B cell (primary cell): ENCODE results near the gene TMEM132E. TPM values are rescaled to one million over a fixed set of nuclear protein-coding genes. Genes with fewer than 3 reads are reported as not detected.

Experiments
- ATAC-seq: fragments of 200-7000 bp; cut with Tn5 transposase; one replicate; pipeline ENCODE4 v1.10.0; 2021; ENCODE audit warnings: low read depth, mild to moderate bottlenecking, moderate number of reproducible peaks, moderate library complexity
- CTCF ChIA-PET: fragments of 350-600 bp; sonication (Branson Sonifier 250); formaldehyde crosslinking; loops from one replicate; lab custom pipeline; 2021; ENCODE audit warnings: antibody characterized with exemption, inconsistent platforms; lab: Charles Lee
- POLR2A ChIA-PET: fragments of 350-600 bp; sonication (Branson Sonifier 250); formaldehyde crosslinking; loops from one replicate; lab custom pipeline; 2021; ENCODE audit warnings: antibody characterized with exemption; lab: Charles Lee
- DNase-seq: peaks from one replicate; pipeline ENCODE4 v3.0.0; 2013
- H2AFZ ChIP-seq: 2 replicates; pipeline ENCODE4 v1.6.1; 2012; ENCODE audit warnings: mild to moderate bottlenecking, low read depth, low read length; ENCODE audit not compliant: insufficient read depth, poor library complexity, severe bottlenecking
- H3K27ac ChIP-seq, 2 donors: 1 replicate in 1 of 2; 2 replicates in 1 of 2; pipeline ENCODE4 v1.5.1; 2012 to 2013; ENCODE audit warnings: low read length in 2 of 2, mild to moderate bottlenecking in 2 of 2, moderate library complexity in 1 of 2
- H3K27me3 ChIP-seq, 4 experiments: fragments of 200-600 bp in 1 of 4; sonication (generic) in 1 of 4; replicated peaks in 1 of 4; 1 replicate in 2 of 4; 2 replicates in 2 of 4; pipeline versions ENCODE4 v1.6.1 to v1.7.0; 2013 to 2016; ENCODE audit warnings: low read length in 3 of 4, mild to moderate bottlenecking in 2 of 4, mixed read lengths in 1 of 4, moderate library complexity in 1 of 4; ENCODE audit not compliant: insufficient read depth in 4 of 4, control insufficient read depth in 3 of 4; ENCODE audit errors: control extremely low read depth in 1 of 4
- H3K36me3 ChIP-seq, 2 experiments: replicated peaks in 1 of 2; 1 replicate in 1 of 2; 2 replicates in 1 of 2; pipeline versions ENCODE4 v1.6.1 to v1.7.1; 2013; ENCODE audit warnings: low read length in 1 of 2; ENCODE audit not compliant: insufficient read depth in 2 of 2, control insufficient read depth in 1 of 2; ENCODE audit errors: control extremely low read depth in 1 of 2, extremely low read depth in 1 of 2
- H3K4me1 ChIP-seq, 2 donors: fragments of 200-600 bp in 1 of 2; sonication (generic) in 1 of 2; 1 replicate in 1 of 2; 2 replicates in 1 of 2; pipeline versions ENCODE4 v1.5.1 to v1.6.1; 2013 to 2017; ENCODE audit warnings: low read length in 2 of 2; ENCODE audit not compliant: control insufficient read depth in 2 of 2, insufficient read depth in 2 of 2
- H3K4me2 ChIP-seq: replicated peaks from 2 replicates; pipeline ENCODE3; 2012; ENCODE audit warnings: mild to moderate bottlenecking, low read depth, low read length; ENCODE audit not compliant: poor library complexity, severe bottlenecking
- H3K4me3 ChIP-seq, 5 experiments: fragments of 200-600 bp in 1 of 5; sonication (generic) in 1 of 5; 1 replicate in 3 of 5; 2 replicates in 2 of 5; pipeline versions ENCODE4 v1.5.1 to v1.7.0; 2011 to 2016; ENCODE audit warnings: low read length in 4 of 5, mild to moderate bottlenecking in 4 of 5, low read depth in 2 of 5, control low read depth in 1 of 5, moderate library complexity in 1 of 5; ENCODE audit not compliant: insufficient read depth in 1 of 5; ENCODE audit errors: control extremely low read depth in 1 of 5, extremely low read depth in 1 of 5
- H3K79me2 ChIP-seq: fragments of 200-600 bp; sonication (generic); one replicate; pipeline ENCODE4 v1.6.0; 2016; ENCODE audit warnings: low read length; ENCODE audit not compliant: control insufficient read depth, insufficient read depth
- H3K9ac ChIP-seq: fragments of 200-600 bp; sonication (generic); 2 replicates; pipeline ENCODE4 v1.6.1; 2017; ENCODE audit warnings: mild to moderate bottlenecking, low read length, moderate library complexity
- H3K9me3 ChIP-seq, 3 donors: one replicate each; pipeline versions ENCODE4 v1.6.1 to v1.7.1; 2013; ENCODE audit warnings: low read length in 2 of 3; ENCODE audit not compliant: control insufficient read depth in 2 of 3, insufficient read depth in 1 of 3; ENCODE audit errors: control extremely low read depth in 1 of 3
- H4K20me1 ChIP-seq: 2 replicates; pipeline ENCODE4 v1.6.0; 2012; ENCODE audit warnings: mild to moderate bottlenecking, low read length; ENCODE audit not compliant: insufficient read depth, control insufficient read depth, poor library complexity, severe bottlenecking
- H3K27ac Mint-ChIP-seq: one replicate; pipeline ENCODE4 v1.8.0; 2021; ENCODE audit warnings: mixed read lengths
- H3K27me3 Mint-ChIP-seq: one replicate; pipeline ENCODE4 v1.8.0; 2021; ENCODE audit warnings: mixed read lengths
- H3K4me1 Mint-ChIP-seq: one replicate; pipeline ENCODE4 v1.8.0; 2021; ENCODE audit warnings: mixed read lengths
- H3K4me3 Mint-ChIP-seq: one replicate; pipeline ENCODE4 v1.8.0; 2021; ENCODE audit warnings: mixed read lengths
- H3K9me3 Mint-ChIP-seq: one replicate; pipeline ENCODE4 v1.8.0; 2022; ENCODE audit warnings: mixed read lengths; ENCODE audit not compliant: insufficient read depth
- EZH2 ChIP-seq: IDR thresholded peaks from 2 replicates; pipeline ENCODE4 v1.6.1; 2012; ENCODE audit warnings: borderline replicate concordance, low read depth, mild to moderate bottlenecking, moderate library complexity, low read length; ENCODE audit not compliant: insufficient read depth, poor library complexity, severe bottlenecking
- WGBS: methylation state at CpG from one replicate; pipeline ENCODE4 v1.1.5; 2013; ENCODE audit warnings: missing lambda C conversion rate; ENCODE audit not compliant: insufficient coverage; 5-methylcytosine and 5-hydroxymethylcytosine counted together
- intact Hi-C: fragments of 100-400 bp; cut with micrococcal nuclease; formaldehyde crosslinking; loops from one replicate; pipeline ENCODE4 v1.10.0; 2022
- polyA plus RNA-seq: library from polyadenylated mRNA; depleted of rRNA; stranded (reverse); fragments of >200 nt; gene quantifications from 2 replicates; pipeline ENCODE4 v1.2.3, GENCODE V29; 2012
- total RNA-seq, 2 donors: library from RNA; stranded (reverse); fragments of 120-200 nt in 1 of 2; gene quantifications; 1 replicate in 1 of 2; 2 replicates in 1 of 2; pipeline versions ENCODE4 v1.2.3 to v1.2.4, GENCODE V29; 2013 to 2022
- TF ChIP-seq, protein P1 (sequence below): fragments of 200-600 bp; IDR thresholded peaks from one replicate; pipeline ENCODE4 v1.8.0; 2022; ENCODE audit warnings: antibody characterized with exemption, mild to moderate bottlenecking

Gene TMEM132E
- total and polyA plus RNA-seq, 2 donors (not counting 1 experiment from before 2014, with no cell fraction given), result not detected

- Histone ChIP-seq H4K20me1 (no peaks in the 10 kb centered on the region), H3K79me2 (no peaks in the 10 kb centered on the region), H3K36me3 (no peaks in the 10 kb centered on the region), H3K4me3 (no peak overlapping the region), H3K27me3 (peaks cover 0 to 6% (median 0%) of the 10 kb centered on the region in 4 experiments), H3K4me2 (no peak overlapping the region), H3K9me3 (no peaks in the 10 kb centered on the region), H2AFZ (no peak overlapping the region), H3K9ac (no peak overlapping the region), H3K4me1 (no peaks in the 10 kb centered on the region), H3K27ac (no peak overlapping the region)
- 42% methylated on average over 12 of the region's 22 CpGs for WGBS
- DNase-seq, result no peak
- Mint-ChIP-seq H3K4me3 (no peak overlapping the region), H3K27ac (no peak overlapping the region), H3K9me3 (no peaks in the 10 kb centered on the region), H3K27me3 (peaks cover 50% of the 10 kb centered on the region), H3K4me1 (no peaks in the 10 kb centered on the region)
- ChIA-PET CTCF (no interaction called here), POLR2A (no interaction called here)
- no peak for ATAC-seq
- intact Hi-C loops, result no loop called here
- TF ChIP-seq EZH2, result no peak
- TF ChIP-seq, protein P1, sequence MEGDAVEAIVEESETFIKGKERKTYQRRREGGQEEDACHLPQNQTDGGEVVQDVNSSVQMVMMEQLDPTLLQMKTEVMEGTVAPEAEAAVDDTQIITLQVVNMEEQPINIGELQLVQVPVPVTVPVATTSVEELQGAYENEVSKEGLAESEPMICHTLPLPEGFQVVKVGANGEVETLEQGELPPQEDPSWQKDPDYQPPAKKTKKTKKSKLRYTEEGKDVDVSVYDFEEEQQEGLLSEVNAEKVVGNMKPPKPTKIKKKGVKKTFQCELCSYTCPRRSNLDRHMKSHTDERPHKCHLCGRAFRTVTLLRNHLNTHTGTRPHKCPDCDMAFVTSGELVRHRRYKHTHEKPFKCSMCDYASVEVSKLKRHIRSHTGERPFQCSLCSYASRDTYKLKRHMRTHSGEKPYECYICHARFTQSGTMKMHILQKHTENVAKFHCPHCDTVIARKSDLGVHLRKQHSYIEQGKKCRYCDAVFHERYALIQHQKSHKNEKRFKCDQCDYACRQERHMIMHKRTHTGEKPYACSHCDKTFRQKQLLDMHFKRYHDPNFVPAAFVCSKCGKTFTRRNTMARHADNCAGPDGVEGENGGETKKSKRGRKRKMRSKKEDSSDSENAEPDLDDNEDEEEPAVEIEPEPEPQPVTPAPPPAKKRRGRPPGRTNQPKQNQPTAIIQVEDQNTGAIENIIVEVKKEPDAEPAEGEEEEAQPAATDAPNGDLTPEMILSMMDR, result no peak
Measured at GRCh38 chr17:34665819-34666763, 86.7 kb downstream of the TMEM132E start.

DNA sequence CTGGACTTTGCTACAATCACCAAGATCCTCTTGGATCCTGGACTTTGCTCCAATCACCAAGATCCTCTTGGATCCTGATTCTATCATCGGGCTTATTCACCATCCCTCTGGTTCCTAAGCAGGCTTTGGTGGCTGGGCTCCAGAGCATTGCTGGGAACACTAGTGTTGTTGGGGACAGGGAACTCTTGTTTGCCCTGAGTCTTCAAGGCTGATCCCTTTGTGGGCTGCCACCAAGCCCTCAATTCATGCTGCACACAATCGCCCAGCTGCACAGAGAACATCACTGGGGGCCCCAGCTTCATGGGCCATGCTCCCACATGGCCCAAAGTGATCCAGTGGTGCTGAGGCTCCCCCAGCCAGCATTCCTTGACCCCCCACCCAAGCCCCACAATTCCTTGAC, 88.3 kb downstream of the TMEM132E start:
- Histone ChIP-seq H2AFZ (no peak overlapping the region), H3K4me1 (no peaks in the 10 kb centered on the region), H3K27ac (no peak overlapping the region), H3K9me3 (no peaks in the 10 kb centered on the region), H3K27me3 (peaks cover 0 to 6% (median 0%) of the 10 kb centered on the region in 4 experiments), H3K9ac (no peak overlapping the region), H3K4me3 (no peak overlapping the region), H3K79me2 (no peaks in the 10 kb centered on the region), H3K4me2 (no peak overlapping the region), H4K20me1 (no peaks in the 10 kb centered on the region), H3K36me3 (no peaks in the 10 kb centered on the region)
- intact Hi-C loops, result no loop called here
- Mint-ChIP-seq H3K4me3 (no peak overlapping the region), H3K27me3 (peaks cover 43% of the 10 kb centered on the region), H3K4me1 (no peaks in the 10 kb centered on the region), H3K27ac (no peak overlapping the region), H3K9me3 (no peaks in the 10 kb centered on the region)
- DNase-seq (no peak), ATAC-seq (no peak)
- CTCF ChIA-PET, result no interaction called here
- POLR2A ChIA-PET, result no interaction called here
- TF ChIP-seq, protein P1, result no peak
- TF ChIP-seq EZH2, result no peak
- WGBS, result 67% methylated on average over 1 of the region's 2 CpGs
